Measurements from ENCODE around the gene BTC.

Gene BTC

GRCh38 chr4:74777531-74777930 is 16.8 kb downstream of the BTC start:
- TF ChIP-seq FOXK2 (IDR thresholded peaks at IDR 0.05) (no peak), L3MBTL2 (conservative IDR thresholded peaks at IDR 0.05) (no peak), HDGF (IDR thresholded peaks at IDR 0.05; ENCODE audit: borderline replicate concordance) (no peak), FOXM1 (IDR thresholded peaks at IDR 0.05; ENCODE audit: borderline replicate concordance) (no peak), TARDBP (IDR thresholded peaks at IDR 0.05) (no peak), BHLHE40 (IDR thresholded peaks at IDR 0.05; ENCODE audit: borderline replicate concordance) (no peak)
- TF ChIP-seq, protein P1, sequence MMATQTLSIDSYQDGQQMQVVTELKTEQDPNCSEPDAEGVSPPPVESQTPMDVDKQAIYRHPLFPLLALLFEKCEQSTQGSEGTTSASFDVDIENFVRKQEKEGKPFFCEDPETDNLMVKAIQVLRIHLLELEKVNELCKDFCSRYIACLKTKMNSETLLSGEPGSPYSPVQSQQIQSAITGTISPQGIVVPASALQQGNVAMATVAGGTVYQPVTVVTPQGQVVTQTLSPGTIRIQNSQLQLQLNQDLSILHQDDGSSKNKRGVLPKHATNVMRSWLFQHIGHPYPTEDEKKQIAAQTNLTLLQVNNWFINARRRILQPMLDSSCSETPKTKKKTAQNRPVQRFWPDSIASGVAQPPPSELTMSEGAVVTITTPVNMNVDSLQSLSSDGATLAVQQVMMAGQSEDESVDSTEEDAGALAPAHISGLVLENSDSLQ (IDR thresholded peaks at IDR 0.05) = no peak
- ChIA-PET CTCF (no interaction called here), POLR2A (no interaction called here)
- DNase-seq (ENCODE audit: extremely low spot score) = no peak

- TF ChIP-seq LEF1 (IDR thresholded peaks at IDR 0.05; ENCODE audit: borderline replicate concordance) (no peak), HDGF (IDR thresholded peaks at IDR 0.05; ENCODE audit: borderline replicate concordance) (no peak), BHLHE40 (IDR thresholded peaks at IDR 0.05; ENCODE audit: borderline replicate concordance) (no peak), L3MBTL2 (conservative IDR thresholded peaks at IDR 0.05) (no peak), CTBP1 (IDR thresholded peaks at IDR 0.05; ENCODE audit: borderline replicate concordance) (no peak), ELF4 (IDR thresholded peaks at IDR 0.05) (no peak), ZNF384 (IDR thresholded peaks at IDR 0.05) (no peak), FOXA1 (IDR thresholded peaks at IDR 0.05) (no peak), FOXM1 (IDR thresholded peaks at IDR 0.05; ENCODE audit: borderline replicate concordance) (no peak), SUZ12 (IDR thresholded peaks at IDR 0.05) (no peak), ARNT (IDR thresholded peaks at IDR 0.05) (no peak), SP1 (IDR thresholded peaks at IDR 0.05) (no peak), NFRKB (IDR thresholded peaks at IDR 0.05) (no peak), FOXK2 (IDR thresholded peaks at IDR 0.05) (no peak), TARDBP (IDR thresholded peaks at IDR 0.05) (no peak)
- TF ChIP-seq, protein P1 (IDR thresholded peaks at IDR 0.05) = no peak
- CTCF ChIA-PET = no interaction called here
- POLR2A ChIA-PET = no interaction called here
- DNase-seq (ENCODE audit: extremely low spot score) = no peak
Measured at GRCh38 chr4:74772783-74773182, 21.5 kb downstream of the BTC start.

GRCh38 chr4:74772106-74772505 is 22.2 kb downstream of the BTC start:
- no peak for DNase-seq (ENCODE audit: extremely low spot score)
- ChIA-PET POLR2A (no interaction called here), CTCF (no interaction called here)
- TF ChIP-seq NFRKB (IDR thresholded peaks at IDR 0.05) (no peak), LEF1 (IDR thresholded peaks at IDR 0.05; ENCODE audit: borderline replicate concordance) (no peak), FOXM1 (IDR thresholded peaks at IDR 0.05; ENCODE audit: borderline replicate concordance) (no peak), ELF4 (IDR thresholded peaks at IDR 0.05) (no peak), TARDBP (IDR thresholded peaks at IDR 0.05) (no peak), L3MBTL2 (conservative IDR thresholded peaks at IDR 0.05) (no peak), SP1 (IDR thresholded peaks at IDR 0.05) (no peak), ZNF384 (IDR thresholded peaks at IDR 0.05) (no peak), ARNT (IDR thresholded peaks at IDR 0.05) (no peak), BHLHE40 (IDR thresholded peaks at IDR 0.05; ENCODE audit: borderline replicate concordance) (no peak), CTBP1 (IDR thresholded peaks at IDR 0.05; ENCODE audit: borderline replicate concordance) (no peak), FOXK2 (IDR thresholded peaks at IDR 0.05) (no peak), SUZ12 (IDR thresholded peaks at IDR 0.05) (no peak), FOXA1 (IDR thresholded peaks at IDR 0.05) (no peak), HDGF (IDR thresholded peaks at IDR 0.05; ENCODE audit: borderline replicate concordance) (no peak)
- TF ChIP-seq, protein P1 (IDR thresholded peaks at IDR 0.05) = no peak

GRCh38 chr4:74770226-74770910 is 24.0 kb downstream of the BTC start:
- TF ChIP-seq ELF4 (IDR thresholded peaks at IDR 0.05) (no peak), CTBP1 (IDR thresholded peaks at IDR 0.05; ENCODE audit: borderline replicate concordance) (no peak), FOXK2 (IDR thresholded peaks at IDR 0.05) (no peak), LEF1 (IDR thresholded peaks at IDR 0.05; ENCODE audit: borderline replicate concordance) (no peak), L3MBTL2 (conservative IDR thresholded peaks at IDR 0.05) (no peak), NFRKB (IDR thresholded peaks at IDR 0.05) (no peak), HDGF (IDR thresholded peaks at IDR 0.05; ENCODE audit: borderline replicate concordance) (no peak), FOXA1 (IDR thresholded peaks at IDR 0.05) (no peak), ZNF384 (IDR thresholded peaks at IDR 0.05) (no peak), ARNT (IDR thresholded peaks at IDR 0.05) (no peak), BHLHE40 (IDR thresholded peaks at IDR 0.05; ENCODE audit: borderline replicate concordance) (no peak), TARDBP (IDR thresholded peaks at IDR 0.05) (no peak), FOXM1 (IDR thresholded peaks at IDR 0.05; ENCODE audit: borderline replicate concordance) (no peak), SUZ12 (IDR thresholded peaks at IDR 0.05) (no peak), SP1 (IDR thresholded peaks at IDR 0.05) (no peak)
- TF ChIP-seq, protein P1 (IDR thresholded peaks at IDR 0.05) = no peak
- ChIA-PET POLR2A (no interaction called here), CTCF (no interaction called here)
- DNase-seq (ENCODE audit: extremely low spot score) = no peak

DNA sequence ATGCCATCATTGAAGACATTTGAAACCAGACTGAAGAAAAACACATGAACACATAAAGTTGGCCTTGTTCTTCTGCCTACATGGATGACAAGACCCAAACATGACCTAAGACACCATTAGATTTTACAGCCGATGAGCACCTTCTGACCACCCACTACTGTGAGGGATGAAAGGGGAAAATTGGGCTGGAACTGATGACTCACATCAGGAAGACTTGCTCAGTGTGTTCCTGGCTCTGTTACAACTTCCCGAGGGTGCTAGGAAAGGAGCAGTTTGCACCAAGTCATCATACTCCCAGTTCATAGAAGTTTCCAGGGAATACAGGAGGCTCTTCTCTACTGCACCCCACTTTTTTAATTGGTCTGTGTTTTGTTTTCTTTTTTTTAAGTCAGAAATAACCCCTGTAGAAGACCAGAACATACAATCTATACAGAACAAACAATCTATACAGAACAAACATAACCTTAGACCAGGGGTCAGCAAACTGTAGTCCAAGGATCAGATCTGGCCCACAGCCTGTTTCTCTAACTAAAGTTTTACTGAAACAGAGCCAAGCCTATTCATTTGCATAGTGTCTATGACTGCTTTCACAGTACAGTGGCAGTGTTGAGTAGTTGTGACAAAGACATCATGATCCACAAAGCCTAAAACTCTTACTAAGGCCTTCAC is 25.3 kb downstream of the BTC start:
- CTCF ChIA-PET = no interaction called here
- DNase-seq (ENCODE audit: extremely low spot score) = no peak
- POLR2A ChIA-PET = no interaction called here

More for the DNA sequence above, 25.3 kb downstream of the BTC start:
- TF ChIP-seq SP1 (IDR thresholded peaks at IDR 0.05) = no peak
- TF ChIP-seq FOXA1 (IDR thresholded peaks at IDR 0.05) = no peak
- TF ChIP-seq ELF4 (IDR thresholded peaks at IDR 0.05) = no peak
- TF ChIP-seq, protein P1 (IDR thresholded peaks at IDR 0.05) = no peak
- TF ChIP-seq SUZ12 (IDR thresholded peaks at IDR 0.05) = no peak
- no peak for TF ChIP-seq TARDBP (IDR thresholded peaks at IDR 0.05)
- TF ChIP-seq ZNF384 (IDR thresholded peaks at IDR 0.05) = no peak
- TF ChIP-seq NFRKB (IDR thresholded peaks at IDR 0.05) = no peak
- no peak for TF ChIP-seq CTBP1 (IDR thresholded peaks at IDR 0.05; ENCODE audit: borderline replicate concordance)
- TF ChIP-seq FOXK2 (IDR thresholded peaks at IDR 0.05) = no peak
- TF ChIP-seq ARNT (IDR thresholded peaks at IDR 0.05) = no peak
- TF ChIP-seq LEF1 (IDR thresholded peaks at IDR 0.05; ENCODE audit: borderline replicate concordance) = no peak
- TF ChIP-seq FOXM1 (IDR thresholded peaks at IDR 0.05; ENCODE audit: borderline replicate concordance) = no peak
- TF ChIP-seq BHLHE40 (IDR thresholded peaks at IDR 0.05; ENCODE audit: borderline replicate concordance) = no peak
- no peak for TF ChIP-seq L3MBTL2 (conservative IDR thresholded peaks at IDR 0.05)
- TF ChIP-seq HDGF (IDR thresholded peaks at IDR 0.05; ENCODE audit: borderline replicate concordance) = no peak

Measured in HEK293T (cell line).